Mesothelial cell of epicardium (in vitro differentiated cells): ENCODE data around the gene SLC17A4. TPM values are rescaled to one million over a fixed set of nuclear protein-coding genes. Genes with fewer than 3 reads are reported as not detected.

Experiments
- DNase-seq, 2 experiments: peaks; one replicate each; pipeline ENCODE4 v3.0.0; 2021; ENCODE audit warnings: low spot score in 2 of 2; ENCODE audit not compliant: unreplicated experiment in 2 of 2
- H3K27ac Mint-ChIP-seq: 2 replicates; pipeline ENCODE4 v1.8.0; 2021; ENCODE audit warnings: mixed read lengths
- H3K27me3 Mint-ChIP-seq: 2 replicates; pipeline ENCODE4 v1.8.0; 2021; ENCODE audit warnings: low read depth, mixed read lengths
- H3K36me3 Mint-ChIP-seq: 2 replicates; pipeline ENCODE4 v1.8.0; 2021; ENCODE audit warnings: mixed read lengths
- H3K4me1 Mint-ChIP-seq: 2 replicates; pipeline ENCODE4 v1.8.0; 2021; ENCODE audit warnings: mixed read lengths
- H3K4me3 Mint-ChIP-seq: 2 replicates; pipeline ENCODE4 v1.8.0; 2021; ENCODE audit warnings: mild to moderate bottlenecking, moderate library complexity, mixed read lengths
- H3K9me3 Mint-ChIP-seq: 2 replicates; pipeline ENCODE4 v1.8.0; 2021; ENCODE audit warnings: mixed read lengths
- CTCF ChIP-seq: fragments of 200-600 bp; sonication (generic); IDR thresholded peaks from one replicate; pipeline ENCODE4 v1.5.0; 2021; ENCODE audit warnings: antibody characterized with exemption; ENCODE audit not compliant: unreplicated experiment
- total RNA-seq: library from RNA; stranded (reverse); gene quantifications from 3 replicates; pipeline ENCODE4 v1.2.1, GENCODE V29; 2021

The SLC17A4 gene
- total RNA-seq, 1 donor from 2014 or later = not detected

- H3K4me1 Mint-ChIP-seq = no peaks in the 10 kb centered on the region
- peaks cover 21% of the 10 kb centered on the region for H3K27me3 Mint-ChIP-seq
- no peaks in the 10 kb centered on the region for H3K36me3 Mint-ChIP-seq
- no peaks in the 10 kb centered on the region for H3K9me3 Mint-ChIP-seq
- no peak for DNase-seq
- TF ChIP-seq CTCF = no peak
- H3K4me3 Mint-ChIP-seq = no peak overlapping the region
- no peak overlapping the region for H3K27ac Mint-ChIP-seq
Observed at GRCh38 chr6:25816252-25816651, 61.7 kb downstream of the SLC17A4 start.

- no peaks in the 10 kb centered on the region for H3K36me3 Mint-ChIP-seq
- H3K27ac Mint-ChIP-seq = no peak overlapping the region
- peaks cover 14% of the 10 kb centered on the region for H3K9me3 Mint-ChIP-seq
- DNase-seq = no peak
- peaks cover 30% of the 10 kb centered on the region for H3K27me3 Mint-ChIP-seq
- no peaks in the 10 kb centered on the region for H3K4me1 Mint-ChIP-seq
- H3K4me3 Mint-ChIP-seq = no peak overlapping the region
- no peak for TF ChIP-seq CTCF
Observed at GRCh38 chr6:25821341-25821740, 66.8 kb downstream of the SLC17A4 start.

GRCh38 chr6:25829375-25829774 is 74.8 kb downstream of the SLC17A4 start:
- H3K4me1 Mint-ChIP-seq = no peaks in the 10 kb centered on the region
- no peak overlapping the region for H3K27ac Mint-ChIP-seq
- H3K4me3 Mint-ChIP-seq = no peak overlapping the region
- H3K27me3 Mint-ChIP-seq = peaks cover 45% of the 10 kb centered on the region
- no peak for TF ChIP-seq CTCF
- H3K36me3 Mint-ChIP-seq = no peaks in the 10 kb centered on the region
- no peak for DNase-seq
- H3K9me3 Mint-ChIP-seq = peaks cover 4% of the 10 kb centered on the region

GRCh38 chr6:25830458-25830857 is 75.9 kb downstream of the SLC17A4 start:
- Mint-ChIP-seq H3K36me3 (no peaks in the 10 kb centered on the region), H3K4me3 (no peak overlapping the region), H3K27ac (no peak overlapping the region), H3K4me1 (no peaks in the 10 kb centered on the region), H3K27me3 (peaks cover 38% of the 10 kb centered on the region), H3K9me3 (peaks cover 3% of the 10 kb centered on the region)
- no peak for TF ChIP-seq CTCF
- no peak for DNase-seq

Other genes starting within 250 kb of the SLC17A4 start
- gene SCGN, start 102.5 kb upstream of the SLC17A4 start, total RNA-seq = not detected in 3 replicates
- not detected in 3 replicates for gene SLC17A1, start 77.3 kb downstream of the SLC17A4 start, total RNA-seq
- not detected in 3 replicates for gene SLC17A3, start 119.5 kb downstream of the SLC17A4 start, total RNA-seq
- gene SLC17A2, start 175.9 kb downstream of the SLC17A4 start, total RNA-seq = not detected in 3 replicates
- gene TRIM38, start 208.1 kb downstream of the SLC17A4 start, total RNA-seq = 15.8 to 17.1 TPM (median 15.9 TPM) in 3 replicates